HG02642 (cell line): ENCODE measurements around the gene PBLD.

Source experiments
- ATAC-seq: cut with Tn5 transposase; IDR thresholded peaks from one replicate; pipeline ENCODE4 v1.9.1; 2021; ENCODE audit warnings: mild to moderate bottlenecking; ENCODE audit not compliant: unreplicated experiment, poor library complexity

PBLD gene

GRCh38 chr10:68332259-68333057 lies at the start of gene PBLD:
TSS of gene PBLD (minus strand) at chr10:68332928. CDS start at chr10:68306844, 26,084 bp downstream.
- peak; percentile 30 for ATAC-seq

- no peak for ATAC-seq
These were observed 38.9 kb upstream of the PBLD start for GRCh38 chr10:68371604-68372003.

- ATAC-seq, result no peak
These were observed 34.4 kb upstream of the PBLD start for GRCh38 chr10:68367121-68367520.

DNA sequence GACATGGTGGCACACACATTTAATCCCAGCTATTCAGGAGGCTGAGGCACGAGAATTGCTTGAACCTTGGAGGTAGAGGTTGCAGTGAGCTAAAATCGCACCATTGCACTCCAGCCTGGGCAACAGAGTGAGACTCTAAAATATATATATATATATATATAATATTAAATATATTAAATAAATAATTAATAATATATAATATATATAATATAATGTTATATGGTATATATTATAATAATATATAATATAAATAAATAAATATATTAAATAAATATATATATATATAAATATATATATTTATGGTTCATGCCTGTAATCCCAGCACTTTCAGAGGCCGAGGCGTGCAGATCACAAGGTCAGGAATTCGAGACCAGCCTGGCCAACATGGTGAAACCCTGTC lies 33.9 kb upstream of the PBLD start:
- ATAC-seq, result no peak

GRCh38 chr10:68365611-68366010 lies 32.9 kb upstream of the PBLD start:
- ATAC-seq, result no peak

GRCh38 chr10:68364101-68364886 lies 31.6 kb upstream of the PBLD start:
- no peak for ATAC-seq

DNA sequence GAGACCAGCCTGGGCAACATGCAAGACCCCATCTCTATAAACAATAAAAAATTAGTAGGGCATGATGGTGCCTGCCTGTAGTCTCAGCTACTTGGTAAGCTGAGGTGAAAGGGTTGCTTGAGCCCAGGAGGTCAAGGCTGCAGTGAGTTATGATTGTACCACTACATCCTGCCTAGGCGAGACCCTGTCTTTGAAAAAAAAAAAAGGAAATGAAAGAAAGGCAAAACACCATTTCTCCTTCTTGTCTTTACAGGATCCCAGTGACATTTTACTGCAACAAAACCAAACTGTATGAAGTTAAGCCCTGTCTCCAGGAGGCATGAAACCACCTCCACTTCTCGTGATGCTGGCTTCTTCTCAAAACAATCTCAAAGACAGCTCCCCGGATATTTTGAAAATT lies 29.9 kb upstream of the PBLD start:
- ATAC-seq, result no peak

DNA sequence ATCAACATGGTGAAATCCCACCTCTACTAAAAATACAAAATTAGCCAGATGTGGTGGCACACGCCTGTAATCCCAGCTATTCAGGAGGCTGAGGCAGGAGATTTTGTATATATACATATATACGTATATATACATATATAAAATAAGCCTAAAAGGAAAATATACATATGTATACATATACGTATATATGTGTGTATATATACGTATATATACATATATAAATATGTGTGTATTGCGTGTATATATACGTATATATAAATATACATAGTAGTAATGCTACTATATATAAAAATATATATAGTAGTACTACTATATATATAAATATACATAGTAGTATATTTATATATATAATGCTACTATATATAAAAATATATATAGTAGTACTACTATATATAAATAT lies 26.5 kb upstream of the PBLD start:
- no peak for ATAC-seq

DNA sequence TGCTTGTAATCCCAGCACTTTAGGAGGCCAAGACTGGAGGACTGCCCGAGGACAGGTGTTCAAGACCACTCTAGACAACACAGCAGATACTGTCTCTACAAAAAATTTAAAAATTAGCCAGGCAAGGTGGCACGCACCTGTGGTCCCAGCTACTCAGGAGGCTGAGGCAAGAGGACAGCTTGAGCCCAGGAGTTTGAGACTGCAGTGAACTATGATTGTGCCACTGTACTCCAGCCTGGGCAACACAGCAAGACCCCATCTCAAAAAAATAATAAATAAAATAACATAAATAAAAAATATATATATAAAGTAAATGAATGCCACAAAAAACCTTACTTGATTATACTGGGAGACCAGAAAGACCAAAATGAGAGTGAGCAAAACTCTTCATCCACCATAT lies 20.8 kb upstream of the PBLD start:
- no peak for ATAC-seq

- no peak for ATAC-seq
These were observed 15.6 kb upstream of the PBLD start for GRCh38 chr10:68348265-68348741.

DNA sequence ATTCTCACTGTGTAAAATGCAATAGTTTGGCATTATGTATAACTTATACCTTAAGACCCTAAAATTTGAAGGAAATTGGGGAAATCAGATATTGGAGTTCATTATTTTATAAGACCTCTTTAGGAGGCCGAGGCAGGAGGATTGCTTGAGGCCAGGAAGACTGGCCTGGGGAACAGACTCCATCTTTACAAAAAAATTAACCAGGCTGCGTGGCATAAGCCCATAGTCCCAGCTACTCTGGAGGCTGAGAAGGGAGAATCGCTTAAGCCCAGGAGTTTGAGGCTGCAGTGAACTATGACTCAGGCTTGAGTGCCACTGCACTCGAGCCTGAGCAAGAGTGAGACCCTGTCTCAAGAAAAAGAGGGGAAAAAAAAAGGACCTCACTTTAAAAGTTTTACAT lies 14.0 kb upstream of the PBLD start:
- ATAC-seq, result no peak

GRCh38 chr10:68345621-68346020 lies 12.9 kb upstream of the PBLD start:
- no peak for ATAC-seq

GRCh38 chr10:68342909-68343516 lies 10.3 kb upstream of the PBLD start:
- ATAC-seq, result no peak

DNA sequence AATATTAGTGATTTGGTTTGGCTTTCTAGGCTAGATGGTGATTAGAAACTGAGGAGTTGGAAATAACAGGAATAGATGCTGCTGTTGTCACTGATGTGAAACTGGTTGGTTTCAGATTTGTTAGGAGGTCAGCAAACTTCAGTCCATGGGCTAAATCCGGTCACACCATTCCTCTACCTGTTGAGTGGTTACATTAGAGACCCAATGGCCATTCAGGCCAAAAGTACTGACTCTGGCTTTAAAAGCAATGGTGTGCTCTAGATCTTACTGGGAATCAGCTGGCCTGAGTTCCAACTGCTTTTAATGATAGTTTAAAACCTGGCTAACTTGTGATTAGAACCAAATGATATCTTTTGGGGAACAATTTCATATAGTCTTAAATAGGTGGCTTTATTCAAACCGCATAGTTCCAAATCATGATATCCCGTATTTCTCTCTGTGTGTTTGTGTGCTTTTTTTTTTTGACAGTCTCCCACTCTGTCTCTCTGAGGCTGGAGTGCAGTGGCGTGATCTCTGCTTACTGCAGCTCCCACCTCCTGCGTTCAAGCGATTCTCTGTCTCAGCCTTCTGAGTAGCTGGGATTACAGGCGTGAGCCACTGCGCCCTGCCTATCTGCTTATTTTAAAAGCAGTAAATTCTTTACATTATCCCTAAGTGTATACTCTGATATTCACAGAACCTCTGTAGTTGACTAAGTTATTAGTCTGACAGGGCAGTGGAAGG lies 7.8 kb upstream of the PBLD start:
- no peak for ATAC-seq

DNA sequence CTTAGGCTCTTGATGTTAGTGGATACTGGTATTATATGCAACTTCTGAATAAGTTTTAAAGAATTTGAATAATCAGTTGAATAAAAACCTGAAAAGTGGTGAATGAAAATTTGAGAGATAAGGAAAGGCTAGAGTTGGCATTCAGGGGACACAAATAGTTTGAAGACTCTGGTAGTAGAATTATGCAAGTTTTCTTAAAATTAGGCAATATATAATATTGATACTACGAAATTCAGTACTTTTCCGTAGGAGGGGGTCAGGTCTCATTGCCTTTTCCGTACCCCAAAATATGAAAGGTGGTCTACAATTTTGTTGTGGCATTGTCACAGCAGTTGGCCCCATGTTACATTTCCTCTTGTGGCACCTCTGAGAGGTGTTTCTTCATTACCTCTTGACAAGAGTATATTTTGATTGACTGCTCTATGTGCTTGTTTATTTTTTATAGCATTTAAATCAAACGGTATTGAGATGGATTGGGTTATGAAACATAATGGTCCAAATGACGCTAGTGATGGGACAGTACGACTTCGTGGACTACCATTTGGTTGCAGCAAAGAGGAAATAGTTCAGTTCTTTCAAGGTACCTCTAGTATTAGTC lies 4.1 kb upstream of the PBLD start:
- ATAC-seq, result no peak

DNA sequence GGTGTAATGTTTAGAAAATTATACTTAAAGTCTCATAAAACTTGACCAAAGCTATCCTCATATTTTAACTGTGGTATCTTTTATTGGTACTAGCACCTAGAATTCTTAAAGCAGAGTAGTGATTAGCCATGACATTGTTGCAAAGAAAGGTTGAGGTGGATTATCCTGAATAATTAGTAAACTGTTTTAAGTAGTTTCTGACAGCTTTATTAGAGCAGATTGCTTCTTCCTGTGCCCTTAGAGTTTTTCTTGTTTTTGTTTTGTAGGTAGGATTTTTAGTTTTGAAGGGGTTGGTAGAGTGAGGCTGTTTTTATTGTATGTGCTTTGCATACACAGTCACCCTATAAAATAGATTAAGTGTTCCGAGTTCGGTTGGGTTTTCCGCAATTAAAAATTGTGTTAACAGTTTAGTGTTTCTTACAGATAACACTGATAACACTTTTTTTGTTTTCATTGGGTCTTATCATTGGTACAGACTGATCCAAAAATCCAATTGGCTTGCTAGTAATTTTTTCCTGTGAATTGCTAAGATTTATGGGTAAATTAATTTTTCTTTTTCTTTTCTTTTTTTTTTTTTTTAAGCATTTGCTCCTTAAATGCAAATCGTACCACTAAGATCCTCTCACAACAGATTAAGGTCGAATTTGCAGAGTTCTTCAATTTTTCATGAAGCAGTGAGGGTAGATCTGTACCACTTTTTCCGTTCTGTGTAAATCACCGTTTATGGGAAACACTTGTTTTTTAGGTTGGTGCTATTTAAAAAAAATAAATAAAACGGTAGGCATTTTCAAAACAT lies 2.1 kb upstream of the PBLD start:
- no peak for ATAC-seq

GRCh38 chr10:68333440-68334431 lies 1.0 kb upstream of the PBLD start:
- no peak for ATAC-seq

GRCh38 chr10:68333058-68333395 lies 299 bp upstream of the PBLD start:
- no peak for ATAC-seq
